Osteoblast (primary cell): ENCODE data around the gene ME3. TPM values are rescaled to one million over a fixed set of nuclear protein-coding genes. Genes with fewer than 3 reads are reported as not detected.

ENCODE experiments used
- DNase-seq: peaks from one replicate; pipeline ENCODE4 v3.0.0; 2011; ENCODE audit warnings: low spot score, mixed read lengths; ENCODE audit not compliant: insufficient read length; ENCODE audit errors: missing footprints
- H2AFZ ChIP-seq: 2 replicates; pipeline ENCODE4 v1.6.0; 2011; ENCODE audit warnings: mild to moderate bottlenecking, low read length
- H3K27ac ChIP-seq: 2 replicates; pipeline ENCODE4 v1.5.1; 2011; ENCODE audit warnings: mild to moderate bottlenecking, low read depth, low read length, moderate library complexity
- H3K27me3 ChIP-seq: 2 replicates; pipeline ENCODE4 v1.6.0; 2012; ENCODE audit warnings: mild to moderate bottlenecking, control low read depth, inconsistent platforms, low read length, moderate library complexity; ENCODE audit not compliant: insufficient read depth
- H3K36me3 ChIP-seq: 2 replicates; pipeline ENCODE4 v1.5.1; 2011; ENCODE audit warnings: mild to moderate bottlenecking, low read length, control low read depth, moderate library complexity; ENCODE audit not compliant: insufficient read depth
- H3K4me1 ChIP-seq: 2 replicates; pipeline ENCODE4 v1.5.1; 2011; ENCODE audit warnings: mild to moderate bottlenecking, low read length, control low read depth, moderate library complexity; ENCODE audit not compliant: insufficient read depth
- H3K4me2 ChIP-seq: 2 replicates; pipeline ENCODE4 v1.6.0; 2011; ENCODE audit warnings: mild to moderate bottlenecking, low read length; ENCODE audit not compliant: insufficient read depth
- H3K4me3 ChIP-seq: fragments of 200-600 bp; sonication (generic); 3 replicates; pipeline ENCODE4 v1.5.1; 2012; ENCODE audit warnings: mild to moderate bottlenecking, low read length, inconsistent platforms; ENCODE audit not compliant: insufficient read depth
- H3K79me2 ChIP-seq: 2 replicates; pipeline ENCODE4 v1.6.0; 2012; ENCODE audit warnings: mild to moderate bottlenecking, low read length, control low read depth, inconsistent platforms; ENCODE audit not compliant: insufficient read depth
- H3K9me3 ChIP-seq: 2 replicates; pipeline ENCODE4 v1.5.1; 2011; ENCODE audit warnings: low read depth, low read length, control low read depth
- H4K20me1 ChIP-seq: 2 replicates; pipeline ENCODE4 v1.6.0; 2012; ENCODE audit warnings: mild to moderate bottlenecking, low read length, control low read depth; ENCODE audit not compliant: insufficient read depth
- CTCF ChIP-seq: IDR thresholded peaks from 2 replicates; pipeline ENCODE4 v1.5.1; 2011; ENCODE audit warnings: mild to moderate bottlenecking, low read depth, low read length, moderate library complexity; ENCODE audit errors: extremely low read depth
- total RNA-seq: library from RNA; depleted of rRNA; stranded (reverse); fragments of >200 nt; gene quantifications from 2 replicates; pipeline ENCODE4 v1.2.3, GENCODE V29; 2012

Gene ME3
- total RNA-seq, 1 donor = 70.9 TPM

DNA sequence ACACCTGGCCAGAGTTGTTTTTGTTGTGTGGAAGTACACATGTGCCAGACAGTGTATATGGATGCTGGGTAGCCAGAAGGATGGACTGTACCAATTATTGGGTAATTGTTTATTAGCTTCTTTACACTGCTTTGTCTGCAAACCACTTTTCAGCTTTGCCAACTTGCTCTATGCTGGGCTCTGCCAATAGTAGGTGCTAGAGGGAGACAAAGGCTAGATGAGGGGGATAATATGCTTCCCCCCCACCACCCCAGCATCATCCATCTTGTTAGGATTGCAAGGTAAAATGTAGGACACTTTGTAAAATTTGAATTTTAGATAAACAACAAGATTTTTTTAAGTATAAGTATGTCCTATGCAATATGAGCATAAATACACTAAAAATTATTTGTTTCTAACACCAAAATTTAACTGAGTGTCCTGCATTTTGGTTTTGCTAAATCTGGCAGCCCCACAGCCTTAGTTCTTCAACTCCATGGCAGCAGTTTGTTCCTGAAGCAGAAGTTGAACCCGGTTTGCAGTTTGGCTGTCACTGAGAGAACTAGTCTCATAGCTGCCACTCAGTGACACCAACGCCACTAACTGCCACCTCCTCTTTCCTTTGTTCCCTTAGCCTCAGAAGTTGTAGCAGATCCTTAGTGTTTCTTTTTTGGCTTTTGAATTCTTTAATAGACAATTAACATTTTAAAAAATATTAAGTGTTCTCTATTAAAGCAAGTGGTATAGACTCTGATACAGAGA lies 219.0 kb downstream of the ME3 start:
- peak; percentile 18 for TF ChIP-seq CTCF
- H3K9me3 ChIP-seq = no peaks in the 10 kb centered on the region
- no peaks in the 10 kb centered on the region for H3K79me2 ChIP-seq
- no peaks in the 10 kb centered on the region for H3K4me1 ChIP-seq
- no peaks in the 10 kb centered on the region for H4K20me1 ChIP-seq
- H2AFZ ChIP-seq = no peak overlapping the region
- H3K36me3 ChIP-seq = no peaks in the 10 kb centered on the region
- no peaks in the 10 kb centered on the region for H3K27me3 ChIP-seq
- H3K27ac ChIP-seq = no peak overlapping the region
- no peak overlapping the region for H3K4me2 ChIP-seq
- H3K4me3 ChIP-seq = no peak overlapping the region
- DNase-seq = no peak

- H3K79me2 ChIP-seq = no peaks in the 10 kb centered on the region
- TF ChIP-seq CTCF = no peak
- H3K27me3 ChIP-seq = no peaks in the 10 kb centered on the region
- H3K36me3 ChIP-seq = no peaks in the 10 kb centered on the region
- H3K4me3 ChIP-seq = no peak overlapping the region
- no peaks in the 10 kb centered on the region for H3K9me3 ChIP-seq
- H3K4me1 ChIP-seq = no peaks in the 10 kb centered on the region
- no peak overlapping the region for H3K27ac ChIP-seq
- no peak overlapping the region for H2AFZ ChIP-seq
- H4K20me1 ChIP-seq = no peaks in the 10 kb centered on the region
- no peak overlapping the region for H3K4me2 ChIP-seq
- DNase-seq = no peak
Observed at GRCh38 chr11:86449993-86450629, 222.3 kb downstream of the ME3 start.

DNA sequence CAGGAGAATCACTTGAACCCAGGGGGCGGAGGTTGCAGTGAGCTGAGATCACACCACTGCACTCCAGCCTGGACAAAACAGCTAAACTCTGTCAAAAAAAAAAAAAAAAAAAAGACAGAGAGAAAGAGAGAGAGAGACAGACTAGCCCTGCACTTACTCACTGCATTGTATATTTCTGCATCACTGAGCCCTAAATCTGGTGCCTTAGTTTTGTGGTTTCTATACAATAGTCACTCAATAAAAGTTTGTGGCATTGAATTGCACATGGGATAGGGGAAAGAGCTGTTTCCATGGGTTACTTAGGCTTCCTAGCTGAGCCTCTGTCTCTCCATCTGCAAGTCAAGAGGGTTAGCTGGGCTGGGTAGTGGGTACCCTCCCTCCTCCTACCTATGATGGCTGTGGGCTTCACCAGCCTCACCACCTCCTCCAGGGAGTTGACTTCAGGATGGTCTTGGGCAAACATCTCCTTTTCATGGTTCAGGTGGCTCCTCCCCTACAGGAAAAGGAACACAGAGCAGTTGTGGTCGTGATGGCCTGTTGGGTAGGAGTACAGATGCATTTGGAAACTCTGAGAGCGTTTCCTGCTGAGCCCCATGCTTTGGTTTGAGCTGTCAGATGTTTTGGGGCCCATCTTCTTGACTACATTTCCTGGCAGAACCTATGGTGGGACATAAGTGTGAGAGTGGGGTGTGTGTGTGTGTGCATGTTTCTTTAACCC lies 224.5 kb downstream of the ME3 start:
- no peak overlapping the region for H3K27ac ChIP-seq
- no peak overlapping the region for H2AFZ ChIP-seq
- H3K9me3 ChIP-seq = no peaks in the 10 kb centered on the region
- no peaks in the 10 kb centered on the region for H3K79me2 ChIP-seq
- H4K20me1 ChIP-seq = no peaks in the 10 kb centered on the region
- H3K27me3 ChIP-seq = no peaks in the 10 kb centered on the region
- no peaks in the 10 kb centered on the region for H3K36me3 ChIP-seq
- no peak for DNase-seq
- TF ChIP-seq CTCF = no peak
- peaks cover 8% of the 10 kb centered on the region for H3K4me1 ChIP-seq
- no peak overlapping the region for H3K4me2 ChIP-seq
- H3K4me3 ChIP-seq = no peak overlapping the region

GRCh38 chr11:86446924-86447285 lies 225.5 kb downstream of the ME3 start:
- H3K27ac ChIP-seq = no peak overlapping the region
- H3K36me3 ChIP-seq = no peaks in the 10 kb centered on the region
- H3K79me2 ChIP-seq = no peaks in the 10 kb centered on the region
- no peak for TF ChIP-seq CTCF
- H4K20me1 ChIP-seq = no peaks in the 10 kb centered on the region
- H3K4me3 ChIP-seq = no peak overlapping the region
- no peaks in the 10 kb centered on the region for H3K27me3 ChIP-seq
- no peaks in the 10 kb centered on the region for H3K9me3 ChIP-seq
- no peak for DNase-seq
- no peak overlapping the region for H3K4me2 ChIP-seq
- no peak overlapping the region for H2AFZ ChIP-seq
- peaks cover 18% of the 10 kb centered on the region for H3K4me1 ChIP-seq
